ENCODE measurements around the gene VTI1B.

DNA sequence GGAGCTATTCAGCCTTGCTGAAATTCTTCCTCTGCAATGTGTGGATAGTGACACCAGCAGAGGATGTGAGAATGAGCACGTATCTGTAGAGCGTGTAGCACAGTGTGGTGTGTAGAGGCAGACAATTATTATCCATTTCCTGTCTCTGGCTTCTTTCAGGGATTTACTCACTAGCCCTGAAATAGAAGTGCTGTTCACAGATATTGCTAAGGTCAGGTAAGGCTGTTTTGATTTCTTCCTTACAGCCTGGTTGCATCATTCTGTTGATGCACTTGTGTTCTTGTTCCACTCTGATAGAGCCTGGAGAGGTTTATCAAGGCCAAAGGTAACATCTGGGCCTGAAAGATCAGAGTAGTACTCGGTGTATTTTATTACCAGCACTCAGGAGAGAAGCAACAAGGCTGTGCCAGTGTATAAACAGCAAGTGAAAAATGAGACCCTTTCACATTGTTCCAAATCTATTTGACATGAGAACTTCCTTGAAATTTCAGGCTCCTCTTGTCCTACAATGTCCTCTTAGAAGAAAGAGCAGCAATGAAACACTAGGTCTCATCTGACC is 38.0 kb downstream of the VTI1B start:
- TF ChIP-seq POLR2A (IDR thresholded peaks at IDR 0.05; ENCODE audit: low read depth, low read length) (no peak), POLR2AphosphoS5 (IDR thresholded peaks at IDR 0.05; ENCODE audit: low read depth, low read length) (no peak), SPI1 (IDR thresholded peaks at IDR 0.05; ENCODE audit: low read depth, low read length) (peak; percentile 37)

All from GM12891 (cell line).